SK-N-SH (cell line): ENCODE measurements around the gene PXN.
A peak's percentile ranks its signal among the peaks of the same experiment; 100 is the strongest.

Experiments used
- CTCF ChIP-seq: fragments of 200-600 bp; sonication (generic); IDR thresholded peaks from 2 replicates; pipeline ENCODE4 v1.6.1; 2017; ENCODE audit warnings: antibody characterized with exemption, mild to moderate bottlenecking, moderate library complexity
- EP300 ChIP-seq, 2 experiments: IDR thresholded peaks; 2 replicates each; pipeline versions ENCODE4 v1.4.0 to v1.6.1; 2012; ENCODE audit warnings: borderline replicate concordance in 1 of 2, low read depth in 1 of 2, low read length in 1 of 2
- GABPA ChIP-seq: IDR thresholded peaks from 2 replicates; pipeline ENCODE4 v1.4.0; 2012; ENCODE audit warnings: low read depth, mild to moderate bottlenecking
- GATA2 ChIP-seq: sonication (generic); formaldehyde crosslinking; IDR thresholded peaks from 2 replicates; pipeline ENCODE4 v1.5.0; 2020; ENCODE audit warnings: mild to moderate bottlenecking, missing genetic modification reagents
- MAX ChIP-seq: IDR thresholded peaks from 2 replicates; pipeline ENCODE4 v1.4.0; 2012; ENCODE audit warnings: low read depth
- RCOR1 ChIP-seq: fragments of 150-350 bp; IDR thresholded peaks from 2 replicates; pipeline ENCODE4 v1.6.1; 2017; ENCODE audit warnings: antibody characterized with exemption, low read length
- REST ChIP-seq: IDR thresholded peaks from 2 replicates; pipeline ENCODE4 v1.6.1; 2012; ENCODE audit warnings: mild to moderate bottlenecking, low read depth, low read length, moderate library complexity
- RFX5 ChIP-seq: IDR thresholded peaks from 2 replicates; pipeline ENCODE4 v1.6.1; 2012; ENCODE audit warnings: mild to moderate bottlenecking, improper control_type of control experiment, low read length
- RXRA ChIP-seq: IDR thresholded peaks from 2 replicates; pipeline ENCODE4 v1.4.0; 2012; ENCODE audit warnings: low read depth, mild to moderate bottlenecking, borderline replicate concordance
- SMC3 ChIP-seq: IDR thresholded peaks from 2 replicates; pipeline ENCODE4 v1.6.1; 2012; ENCODE audit warnings: low read depth, low read length, improper control_type of control experiment
- USF1 ChIP-seq: IDR thresholded peaks from 2 replicates; pipeline ENCODE4 v1.4.0; 2012; ENCODE audit warnings: low read depth, borderline replicate concordance
- USF2 ChIP-seq: fragments of 150-350 bp; IDR thresholded peaks from 2 replicates; pipeline ENCODE4 v1.6.1; 2017; ENCODE audit warnings: antibody characterized with exemption, low read length, low read depth, borderline replicate concordance
- YY1 ChIP-seq: IDR thresholded peaks from 2 replicates; pipeline ENCODE4 v1.4.0; 2012; ENCODE audit warnings: low read depth, mild to moderate bottlenecking

- TF ChIP-seq YY1 (no peak; the same call in 1 of the 2 replicates), SMC3 (no peak), CTCF (no peak), EP300 (IDR thresholded peaks at IDR 0.05; ENCODE audit: borderline replicate concordance in 1 of 2, low read depth in 1 of 2, low read length in 1 of 2) (peak in 1 of 2 experiments; percentile 67; a peak in 1 of 4 replicates), USF1 (no peak), RFX5 (peak; percentile 48; the same call in 1 of the 2 replicates), RXRA (peak; percentile 12; the same call in 1 of the 2 replicates), GABPA (no peak), GATA2 (CRISPR knock-in tag) (no peak), USF2 (no peak), REST (peak; percentile 70; the same call in 1 of the 2 replicates), RCOR1 (peak; percentile 68), MAX (peak; percentile 55; the same call in 1 of the 2 replicates)
Observed at GRCh38 chr12:120292661-120293531, 27.4 kb upstream of the PXN start, which contains the start of gene RNU4-1.
